Measurements from ENCODE around the gene CREB3L2.

DNA sequence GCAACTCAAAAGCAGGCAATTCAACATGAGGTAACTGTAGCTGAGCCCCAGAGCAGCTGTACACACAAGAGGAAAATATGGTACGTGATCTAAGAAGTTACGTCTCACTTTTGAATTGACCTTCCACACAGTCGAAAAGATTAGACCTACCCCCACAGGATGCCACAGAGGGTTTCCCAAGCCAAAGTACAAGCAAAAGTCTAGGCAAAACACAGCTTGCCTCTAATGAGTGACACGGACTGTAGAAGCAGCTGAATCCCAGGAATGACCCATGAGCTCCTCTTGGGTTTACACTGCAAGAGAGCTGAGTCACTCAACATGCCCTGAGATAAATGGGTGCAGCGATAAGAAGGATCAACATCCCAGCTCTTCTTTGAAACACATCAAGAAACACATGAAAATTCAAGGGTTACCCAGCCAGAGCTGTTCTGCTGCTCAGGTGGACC is 9.8 kb downstream of the CREB3L2 start:
- TF ChIP-seq EZH2 (IDR thresholded peaks at IDR 0.05; ENCODE audit: borderline replicate concordance, control insufficient read depth, low read depth, low read length) (no peak), CTCF (IDR thresholded peaks at IDR 0.05 in 2 of 3, conservative IDR thresholded peaks at IDR 0.05 in 1 of 3; ENCODE audit: control insufficient read depth in 2 of 3, extremely low read depth in 1 of 3, insufficient read depth in 1 of 3, low read depth in 3 of 3, low read length in 3 of 3) (no peak), ETV6 (conservative IDR thresholded peaks at IDR 0.05 in 1 of 2, IDR thresholded peaks at IDR 0.05 in 1 of 2; ENCODE audit: borderline replicate concordance in 1 of 2, low read depth in 1 of 2) (no peak), TCF7 (IDR thresholded peaks at IDR 0.05; ENCODE audit: borderline replicate concordance) (no peak), MXI1 (IDR thresholded peaks at IDR 0.05; ENCODE audit: low read depth, low read length) (no peak), ZBTB33 (IDR thresholded peaks at IDR 0.05) (no peak), POLR2A (IDR thresholded peaks at IDR 0.05; ENCODE audit: low read depth, low read length) (no peak), CHD2 (IDR thresholded peaks at IDR 0.05; ENCODE audit: borderline replicate concordance, low read depth, low read length) (no peak), NFYB (IDR thresholded peaks at IDR 0.05; ENCODE audit: insufficient read depth, low read depth, low read length) (no peak), TAF1 (IDR thresholded peaks at IDR 0.05; ENCODE audit: borderline replicate concordance, low read depth, low read length) (no peak)
- TF ChIP-seq, protein P1, sequence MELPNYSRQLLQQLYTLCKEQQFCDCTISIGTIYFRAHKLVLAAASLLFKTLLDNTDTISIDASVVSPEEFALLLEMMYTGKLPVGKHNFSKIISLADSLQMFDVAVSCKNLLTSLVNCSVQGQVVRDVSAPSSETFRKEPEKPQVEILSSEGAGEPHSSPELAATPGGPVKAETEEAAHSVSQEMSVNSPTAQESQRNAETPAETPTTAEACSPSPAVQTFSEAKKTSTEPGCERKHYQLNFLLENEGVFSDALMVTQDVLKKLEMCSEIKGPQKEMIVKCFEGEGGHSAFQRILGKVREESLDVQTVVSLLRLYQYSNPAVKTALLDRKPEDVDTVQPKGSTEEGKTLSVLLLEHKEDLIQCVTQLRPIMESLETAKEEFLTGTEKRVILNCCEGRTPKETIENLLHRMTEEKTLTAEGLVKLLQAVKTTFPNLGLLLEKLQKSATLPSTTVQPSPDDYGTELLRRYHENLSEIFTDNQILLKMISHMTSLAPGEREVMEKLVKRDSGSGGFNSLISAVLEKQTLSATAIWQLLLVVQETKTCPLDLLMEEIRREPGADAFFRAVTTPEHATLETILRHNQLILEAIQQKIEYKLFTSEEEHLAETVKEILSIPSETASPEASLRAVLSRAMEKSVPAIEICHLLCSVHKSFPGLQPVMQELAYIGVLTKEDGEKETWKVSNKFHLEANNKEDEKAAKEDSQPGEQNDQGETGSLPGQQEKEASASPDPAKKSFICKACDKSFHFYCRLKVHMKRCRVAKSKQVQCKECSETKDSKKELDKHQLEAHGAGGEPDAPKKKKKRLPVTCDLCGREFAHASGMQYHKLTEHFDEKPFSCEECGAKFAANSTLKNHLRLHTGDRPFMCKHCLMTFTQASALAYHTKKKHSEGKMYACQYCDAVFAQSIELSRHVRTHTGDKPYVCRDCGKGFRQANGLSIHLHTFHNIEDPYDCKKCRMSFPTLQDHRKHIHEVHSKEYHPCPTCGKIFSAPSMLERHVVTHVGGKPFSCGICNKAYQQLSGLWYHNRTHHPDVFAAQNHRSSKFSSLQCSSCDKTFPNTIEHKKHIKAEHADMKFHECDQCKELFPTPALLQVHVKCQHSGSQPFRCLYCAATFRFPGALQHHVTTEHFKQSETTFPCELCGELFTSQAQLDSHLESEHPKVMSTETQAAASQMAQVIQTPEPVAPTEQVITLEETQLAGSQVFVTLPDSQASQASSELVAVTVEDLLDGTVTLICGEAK (IDR thresholded peaks at IDR 0.05; ENCODE audit: borderline replicate concordance) = no peak
- TF ChIP-seq, protein P2, sequence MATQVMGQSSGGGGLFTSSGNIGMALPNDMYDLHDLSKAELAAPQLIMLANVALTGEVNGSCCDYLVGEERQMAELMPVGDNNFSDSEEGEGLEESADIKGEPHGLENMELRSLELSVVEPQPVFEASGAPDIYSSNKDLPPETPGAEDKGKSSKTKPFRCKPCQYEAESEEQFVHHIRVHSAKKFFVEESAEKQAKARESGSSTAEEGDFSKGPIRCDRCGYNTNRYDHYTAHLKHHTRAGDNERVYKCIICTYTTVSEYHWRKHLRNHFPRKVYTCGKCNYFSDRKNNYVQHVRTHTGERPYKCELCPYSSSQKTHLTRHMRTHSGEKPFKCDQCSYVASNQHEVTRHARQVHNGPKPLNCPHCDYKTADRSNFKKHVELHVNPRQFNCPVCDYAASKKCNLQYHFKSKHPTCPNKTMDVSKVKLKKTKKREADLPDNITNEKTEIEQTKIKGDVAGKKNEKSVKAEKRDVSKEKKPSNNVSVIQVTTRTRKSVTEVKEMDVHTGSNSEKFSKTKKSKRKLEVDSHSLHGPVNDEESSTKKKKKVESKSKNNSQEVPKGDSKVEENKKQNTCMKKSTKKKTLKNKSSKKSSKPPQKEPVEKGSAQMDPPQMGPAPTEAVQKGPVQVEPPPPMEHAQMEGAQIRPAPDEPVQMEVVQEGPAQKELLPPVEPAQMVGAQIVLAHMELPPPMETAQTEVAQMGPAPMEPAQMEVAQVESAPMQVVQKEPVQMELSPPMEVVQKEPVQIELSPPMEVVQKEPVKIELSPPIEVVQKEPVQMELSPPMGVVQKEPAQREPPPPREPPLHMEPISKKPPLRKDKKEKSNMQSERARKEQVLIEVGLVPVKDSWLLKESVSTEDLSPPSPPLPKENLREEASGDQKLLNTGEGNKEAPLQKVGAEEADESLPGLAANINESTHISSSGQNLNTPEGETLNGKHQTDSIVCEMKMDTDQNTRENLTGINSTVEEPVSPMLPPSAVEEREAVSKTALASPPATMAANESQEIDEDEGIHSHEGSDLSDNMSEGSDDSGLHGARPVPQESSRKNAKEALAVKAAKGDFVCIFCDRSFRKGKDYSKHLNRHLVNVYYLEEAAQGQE (IDR thresholded peaks at IDR 0.05; ENCODE audit: low read depth, low read length) = no peak
- TF ChIP-seq, protein P3, sequence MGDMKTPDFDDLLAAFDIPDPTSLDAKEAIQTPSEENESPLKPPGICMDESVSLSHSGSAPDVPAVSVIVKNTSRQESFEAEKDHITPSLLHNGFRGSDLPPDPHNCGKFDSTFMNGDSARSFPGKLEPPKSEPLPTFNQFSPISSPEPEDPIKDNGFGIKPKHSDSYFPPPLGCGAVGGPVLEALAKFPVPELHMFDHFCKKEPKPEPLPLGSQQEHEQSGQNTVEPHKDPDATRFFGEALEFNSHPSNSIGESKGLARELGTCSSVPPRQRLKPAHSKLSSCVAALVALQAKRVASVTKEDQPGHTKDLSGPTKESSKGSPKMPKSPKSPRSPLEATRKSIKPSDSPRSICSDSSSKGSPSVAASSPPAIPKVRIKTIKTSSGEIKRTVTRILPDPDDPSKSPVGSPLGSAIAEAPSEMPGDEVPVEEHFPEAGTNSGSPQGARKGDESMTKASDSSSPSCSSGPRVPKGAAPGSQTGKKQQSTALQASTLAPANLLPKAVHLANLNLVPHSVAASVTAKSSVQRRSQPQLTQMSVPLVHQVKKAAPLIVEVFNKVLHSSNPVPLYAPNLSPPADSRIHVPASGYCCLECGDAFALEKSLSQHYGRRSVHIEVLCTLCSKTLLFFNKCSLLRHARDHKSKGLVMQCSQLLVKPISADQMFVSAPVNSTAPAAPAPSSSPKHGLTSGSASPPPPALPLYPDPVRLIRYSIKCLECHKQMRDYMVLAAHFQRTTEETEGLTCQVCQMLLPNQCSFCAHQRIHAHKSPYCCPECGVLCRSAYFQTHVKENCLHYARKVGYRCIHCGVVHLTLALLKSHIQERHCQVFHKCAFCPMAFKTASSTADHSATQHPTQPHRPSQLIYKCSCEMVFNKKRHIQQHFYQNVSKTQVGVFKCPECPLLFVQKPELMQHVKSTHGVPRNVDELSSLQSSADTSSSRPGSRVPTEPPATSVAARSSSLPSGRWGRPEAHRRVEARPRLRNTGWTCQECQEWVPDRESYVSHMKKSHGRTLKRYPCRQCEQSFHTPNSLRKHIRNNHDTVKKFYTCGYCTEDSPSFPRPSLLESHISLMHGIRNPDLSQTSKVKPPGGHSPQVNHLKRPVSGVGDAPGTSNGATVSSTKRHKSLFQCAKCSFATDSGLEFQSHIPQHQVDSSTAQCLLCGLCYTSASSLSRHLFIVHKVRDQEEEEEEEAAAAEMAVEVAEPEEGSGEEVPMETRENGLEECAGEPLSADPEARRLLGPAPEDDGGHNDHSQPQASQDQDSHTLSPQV (IDR thresholded peaks at IDR 0.05) = no peak

All from GM12878 (cell line).